Measurements from ENCODE around the gene IL11RA.

IL11RA gene

DNA sequence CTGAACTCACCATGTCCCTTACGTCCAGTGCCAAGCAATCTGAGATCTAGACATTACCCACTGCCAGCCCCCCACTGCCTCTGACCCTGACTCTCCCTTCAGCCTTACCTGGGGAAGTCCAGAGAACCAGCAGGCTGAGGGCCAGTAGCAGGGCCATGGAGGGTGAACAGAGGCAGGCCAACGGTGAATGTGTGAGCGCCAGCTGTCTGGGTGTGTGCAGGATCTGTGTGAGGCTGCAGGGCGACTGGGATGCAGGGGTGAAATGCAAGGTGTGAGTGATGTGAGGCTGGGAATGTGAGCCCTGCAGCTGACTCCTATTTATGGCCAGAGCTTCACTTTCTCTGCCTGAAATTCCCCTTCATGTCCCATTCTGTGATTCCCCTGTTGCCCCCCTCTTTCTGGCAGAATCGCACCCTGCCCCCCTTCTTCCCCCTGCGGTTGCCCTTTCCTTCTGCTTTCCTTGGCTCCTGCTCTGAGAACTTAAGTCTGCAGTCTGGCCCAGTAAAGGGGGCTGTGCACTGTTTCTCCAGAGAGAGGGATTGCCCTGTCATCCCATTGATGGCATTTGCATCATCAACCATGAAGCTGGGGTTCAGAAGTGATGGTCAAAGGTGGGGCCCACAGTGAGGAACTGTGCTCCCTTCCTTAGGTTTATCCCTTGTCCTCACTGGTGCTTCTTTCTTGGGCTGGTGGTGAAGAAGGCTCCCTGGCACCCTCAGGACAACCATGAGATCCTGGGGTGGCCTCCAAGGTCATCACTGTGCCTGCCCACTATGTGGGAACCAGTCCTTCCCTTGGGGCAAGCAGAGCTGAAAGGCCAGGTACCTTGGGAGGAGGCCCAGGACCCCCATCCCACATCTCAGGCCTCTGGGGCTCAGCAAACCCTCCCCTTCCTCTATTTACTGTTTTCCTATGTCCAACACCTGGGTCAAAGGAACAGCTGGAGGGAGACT lies 39.3 kb downstream of the IL11RA start, which contains the start of gene CCL19:
Gene CCL19 (minus strand): TSS at position 294 of the 953 bp plus-strand sequence. CDS start 137 bp downstream, at position 157.
- Histone ChIP-seq H3K36me3 (no peaks in the 10 kb centered on the region), H3K4me3 (ENCODE audit: low read depth in 1 of 2, low read length in 1 of 2) (no peak within 1 kb of the TSS), H3K27ac (peak within 1 kb of the TSS; percentile 42), H3K27me3 (no peaks in the 10 kb centered on the region), H3K9me3 (no peaks in the 10 kb centered on the region), H3K4me1 (ENCODE audit: control insufficient read depth in 1 of 2, insufficient read depth in 1 of 2, low read depth in 1 of 2, low read length in 1 of 2) (peaks cover 8 to 15% of the 10 kb centered on the region in 2 experiments)
- TF ChIP-seq, protein P1, sequence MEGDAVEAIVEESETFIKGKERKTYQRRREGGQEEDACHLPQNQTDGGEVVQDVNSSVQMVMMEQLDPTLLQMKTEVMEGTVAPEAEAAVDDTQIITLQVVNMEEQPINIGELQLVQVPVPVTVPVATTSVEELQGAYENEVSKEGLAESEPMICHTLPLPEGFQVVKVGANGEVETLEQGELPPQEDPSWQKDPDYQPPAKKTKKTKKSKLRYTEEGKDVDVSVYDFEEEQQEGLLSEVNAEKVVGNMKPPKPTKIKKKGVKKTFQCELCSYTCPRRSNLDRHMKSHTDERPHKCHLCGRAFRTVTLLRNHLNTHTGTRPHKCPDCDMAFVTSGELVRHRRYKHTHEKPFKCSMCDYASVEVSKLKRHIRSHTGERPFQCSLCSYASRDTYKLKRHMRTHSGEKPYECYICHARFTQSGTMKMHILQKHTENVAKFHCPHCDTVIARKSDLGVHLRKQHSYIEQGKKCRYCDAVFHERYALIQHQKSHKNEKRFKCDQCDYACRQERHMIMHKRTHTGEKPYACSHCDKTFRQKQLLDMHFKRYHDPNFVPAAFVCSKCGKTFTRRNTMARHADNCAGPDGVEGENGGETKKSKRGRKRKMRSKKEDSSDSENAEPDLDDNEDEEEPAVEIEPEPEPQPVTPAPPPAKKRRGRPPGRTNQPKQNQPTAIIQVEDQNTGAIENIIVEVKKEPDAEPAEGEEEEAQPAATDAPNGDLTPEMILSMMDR (IDR thresholded peaks at IDR 0.05): no peak

- Histone ChIP-seq H3K27ac (no peak overlapping the region), H3K4me1 (ENCODE audit: control insufficient read depth in 1 of 2, insufficient read depth in 1 of 2, low read depth in 1 of 2, low read length in 1 of 2) (peaks cover 8 to 15% of the 10 kb centered on the region in 2 experiments), H3K27me3 (no peaks in the 10 kb centered on the region), H3K4me3 (ENCODE audit: low read depth in 1 of 2, low read length in 1 of 2) (no peak overlapping the region), H3K36me3 (no peaks in the 10 kb centered on the region), H3K9me3 (no peaks in the 10 kb centered on the region)
- TF ChIP-seq, protein P1 (IDR thresholded peaks at IDR 0.05): no peak
Measured at GRCh38 chr9:34691936-34692315, 39.9 kb downstream of the IL11RA start.

DNA sequence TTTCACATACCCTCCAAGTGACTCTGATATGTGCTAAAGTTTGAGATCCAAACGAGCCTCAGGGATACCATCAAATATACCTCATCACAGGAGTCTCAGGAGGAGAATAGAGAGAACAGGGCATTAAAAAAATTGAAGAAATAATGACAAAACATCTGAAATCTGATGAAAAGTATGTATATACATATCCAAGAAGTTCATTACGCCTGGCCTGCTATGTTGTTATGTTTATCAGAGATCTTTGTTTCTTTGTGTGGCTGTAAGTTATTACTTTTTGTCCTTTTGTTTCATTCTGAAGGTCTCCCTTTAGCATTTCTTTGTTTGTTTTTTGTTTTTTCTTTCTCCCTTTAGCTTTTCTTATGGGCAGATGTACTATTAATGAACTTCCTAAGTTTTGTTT lies 41.6 kb downstream of the IL11RA start:
- Histone ChIP-seq H3K9me3 (no peaks in the 10 kb centered on the region), H3K36me3 (no peaks in the 10 kb centered on the region), H3K27ac (no peak overlapping the region), H3K4me1 (ENCODE audit: control insufficient read depth in 1 of 2, insufficient read depth in 1 of 2, low read depth in 1 of 2, low read length in 1 of 2) (peaks cover 8 to 15% of the 10 kb centered on the region in 2 experiments), H3K27me3 (no peaks in the 10 kb centered on the region), H3K4me3 (ENCODE audit: low read depth in 1 of 2, low read length in 1 of 2) (no peak overlapping the region)
- TF ChIP-seq, protein P1 (IDR thresholded peaks at IDR 0.05): no peak

DNA sequence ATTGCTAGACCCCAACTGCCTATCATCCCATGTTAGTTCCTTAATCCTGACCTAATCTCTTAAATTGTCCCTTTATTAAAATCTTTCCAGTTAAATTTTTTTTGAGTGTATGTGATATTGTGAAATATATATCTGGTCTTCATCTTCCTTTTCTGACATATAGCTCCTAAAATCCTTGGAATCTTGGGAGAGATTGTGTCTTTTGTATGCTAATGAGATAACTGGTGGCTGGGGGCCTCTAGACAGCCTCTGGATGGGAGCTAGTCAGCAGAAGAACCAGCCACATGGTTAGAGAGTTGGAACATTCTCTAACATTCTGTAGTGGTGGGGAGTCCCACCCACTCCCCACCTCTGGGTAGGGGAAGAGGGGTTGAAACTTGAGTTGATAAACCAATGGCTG lies 42.8 kb downstream of the IL11RA start:
- peaks cover 8% of the 10 kb centered on the region for H3K27me3 ChIP-seq
- no peaks in the 10 kb centered on the region for H3K9me3 ChIP-seq
- TF ChIP-seq, protein P1 (IDR thresholded peaks at IDR 0.05): no peak
- peaks cover 8 to 15% of the 10 kb centered on the region in 2 experiments for H3K4me1 ChIP-seq (ENCODE audit: control insufficient read depth in 1 of 2, insufficient read depth in 1 of 2, low read depth in 1 of 2, low read length in 1 of 2)
- no peak overlapping the region for H3K4me3 ChIP-seq (ENCODE audit: low read depth in 1 of 2, low read length in 1 of 2)
- H3K27ac ChIP-seq: no peak overlapping the region
- H3K36me3 ChIP-seq: no peaks in the 10 kb centered on the region

DNA sequence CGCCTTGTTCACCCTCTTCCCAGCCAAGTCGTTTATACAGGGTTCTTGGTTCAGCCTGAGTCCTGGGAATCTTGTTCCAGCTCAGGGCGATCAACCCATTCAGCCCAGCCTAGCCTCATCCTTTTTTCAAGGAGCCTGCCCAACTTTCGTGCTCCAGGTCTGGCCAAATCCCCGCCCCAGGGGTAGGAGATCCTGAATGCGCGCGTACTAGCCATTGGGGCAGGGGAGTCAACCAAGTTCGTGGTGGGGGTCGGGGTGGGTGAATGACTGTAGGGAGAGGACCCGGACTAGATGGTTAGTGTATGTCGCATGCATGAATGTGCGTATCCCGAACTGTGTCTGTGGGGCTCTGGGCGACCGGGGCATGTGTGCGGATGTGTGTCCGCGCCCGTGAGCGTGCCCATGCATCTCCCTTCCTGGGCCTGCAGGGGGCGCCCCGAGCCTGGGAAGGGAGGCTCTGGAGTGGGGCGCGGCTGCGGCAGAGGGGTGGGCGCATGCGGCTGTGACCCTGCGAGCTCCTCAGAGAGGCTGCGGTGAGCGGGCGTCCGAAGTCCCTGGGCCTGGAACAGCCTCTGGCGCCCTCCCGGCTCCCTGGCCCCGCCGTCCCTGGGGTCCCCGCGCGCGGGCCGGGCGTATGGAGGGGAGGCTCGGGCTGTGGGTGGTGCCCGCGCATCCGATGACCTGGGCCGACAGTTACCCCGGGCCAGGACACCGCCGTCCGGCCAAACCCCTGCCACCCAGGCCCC lies 49.2 kb downstream of the IL11RA start:
- H3K27me3 ChIP-seq: peaks cover 34% of the 10 kb centered on the region
- H3K27ac ChIP-seq: peak overlapping the region; percentile 20
- no peaks in the 10 kb centered on the region for H3K9me3 ChIP-seq
- H3K4me3 ChIP-seq (ENCODE audit: low read depth in 1 of 2, low read length in 1 of 2): peak overlapping the region; percentile 50 to 58
- TF ChIP-seq, protein P1 (IDR thresholded peaks at IDR 0.05): peak; percentile 72
- peaks cover 12 to 13% of the 10 kb centered on the region in 2 experiments for H3K4me1 ChIP-seq (ENCODE audit: control insufficient read depth in 1 of 2, insufficient read depth in 1 of 2, low read depth in 1 of 2, low read length in 1 of 2)
- no peaks in the 10 kb centered on the region for H3K36me3 ChIP-seq

Data from neutrophil (primary cell).